Left cardiac atrium (tissue), 4 donors: ENCODE measurements around the gene ALKBH7. TPM values are rescaled to one million over a fixed set of nuclear protein-coding genes. Genes with fewer than 3 reads are reported as not detected.

Experiments
- ATAC-seq, 2 donors: fragments of 200-7000 bp; cut with Tn5 transposase; one replicate each; pipeline ENCODE4 v1.9.1; 2020; ENCODE audit warnings: mild to moderate bottlenecking in 2 of 2, moderate library complexity in 2 of 2
- DNase-seq: peaks from one replicate; pipeline ENCODE4 v3.0.0-alpha.2; 2020
- intact Hi-C, 2 donors: fragments of 100-400 bp; cut with DNase I; formaldehyde crosslinking; loops; one replicate each; pipeline versions ENCODE4 v1.14.1 to v1.15.1; 2022 to 2023
- microRNA-seq, 2 donors: library from miRNA; unstranded; fragments of <30 nt; microRNA quantifications; one replicate each; pipeline ENCODE4 v1.2.0, GENCODE V29; 2020
- total RNA-seq, 2 donors: library from RNA; stranded (reverse); fragmentation: NEBNext Ultra II Directional; extraction: Animal tissue kit (Norgen Biotek cat#: 25700); gene quantifications; one replicate each; pipeline ENCODE4 v1.2.1, GENCODE V29; 2021
- donor health status: DM: no; HTN: yes; CAD: no.
- donor health status: DM: no; HTN: yes; CAD: no; lungs with severe emphysema.
- donor health status: DM: yes; HTN: yes; CAD: no.
- donor health status: Dilated cardiomyopathy.

The ALKBH7 gene
- total RNA-seq, 2 donors from 2014 or later: 93.7 to 107 TPM

DNA sequence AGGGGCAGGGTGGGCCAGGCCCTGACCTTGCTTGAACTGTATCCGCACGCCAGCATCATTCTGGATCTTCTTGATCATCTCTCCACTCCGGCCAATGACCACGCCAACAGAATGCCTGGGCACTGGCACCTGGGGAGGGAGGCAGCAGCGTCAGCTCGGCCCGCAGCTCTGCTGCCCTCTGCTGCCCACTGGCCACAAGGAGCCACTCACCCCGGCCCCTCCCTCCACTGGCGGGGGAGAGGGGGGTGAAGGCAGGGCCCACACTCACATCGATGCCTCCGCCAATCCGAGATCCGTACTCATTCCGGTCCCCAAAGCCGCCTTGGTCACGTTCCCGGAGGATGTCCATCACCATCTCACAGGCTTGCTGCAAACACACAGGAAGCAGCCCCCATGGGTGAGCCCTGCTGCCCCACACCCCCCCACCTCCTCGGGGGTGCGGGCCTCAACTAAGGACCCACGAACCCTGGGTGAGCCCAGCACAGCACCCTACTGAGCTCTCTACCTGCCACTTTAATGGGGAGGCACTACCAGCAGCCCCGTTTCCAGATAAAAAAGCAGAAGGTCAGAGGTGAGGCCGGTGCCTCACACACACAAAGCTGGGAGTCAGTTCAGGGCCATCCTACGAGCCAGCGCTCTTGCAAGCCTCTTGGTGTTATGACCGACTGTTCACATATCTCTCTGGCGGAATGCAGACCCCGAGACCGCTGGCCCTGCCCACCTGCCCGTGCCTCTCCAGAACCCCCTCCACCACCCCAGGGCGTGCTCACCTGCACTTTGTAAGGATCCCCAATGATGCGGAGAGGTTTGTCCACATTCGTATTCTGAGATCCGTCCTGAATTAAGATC is 45.3 kb downstream of the ALKBH7 start:
- intact Hi-C loops: no loop called here
- peak; percentile 40 to 60 for ATAC-seq

DNA sequence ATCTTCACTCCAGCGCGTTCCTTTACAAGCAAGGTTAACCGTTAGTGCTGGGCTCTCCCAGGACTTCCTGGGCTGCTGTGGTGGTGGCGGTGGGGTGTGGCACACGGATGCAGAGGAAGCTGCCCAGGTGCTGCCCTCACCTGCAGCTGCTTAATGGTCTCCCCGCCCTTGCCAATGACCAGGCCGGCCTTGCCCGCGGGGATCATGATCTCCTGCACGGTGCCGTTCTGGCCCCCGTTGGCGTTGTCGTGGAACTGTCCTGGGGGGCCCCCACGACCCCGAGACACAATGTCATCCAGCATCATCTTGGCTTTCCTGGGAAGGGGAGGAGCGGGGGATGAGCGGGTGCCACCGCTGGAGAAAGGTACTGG is 46.0 kb downstream of the ALKBH7 start:
- intact Hi-C loops: no loop called here

More for the DNA sequence above, 45.3 kb downstream of the ALKBH7 start:
- DNase-seq: no peak

DNA sequence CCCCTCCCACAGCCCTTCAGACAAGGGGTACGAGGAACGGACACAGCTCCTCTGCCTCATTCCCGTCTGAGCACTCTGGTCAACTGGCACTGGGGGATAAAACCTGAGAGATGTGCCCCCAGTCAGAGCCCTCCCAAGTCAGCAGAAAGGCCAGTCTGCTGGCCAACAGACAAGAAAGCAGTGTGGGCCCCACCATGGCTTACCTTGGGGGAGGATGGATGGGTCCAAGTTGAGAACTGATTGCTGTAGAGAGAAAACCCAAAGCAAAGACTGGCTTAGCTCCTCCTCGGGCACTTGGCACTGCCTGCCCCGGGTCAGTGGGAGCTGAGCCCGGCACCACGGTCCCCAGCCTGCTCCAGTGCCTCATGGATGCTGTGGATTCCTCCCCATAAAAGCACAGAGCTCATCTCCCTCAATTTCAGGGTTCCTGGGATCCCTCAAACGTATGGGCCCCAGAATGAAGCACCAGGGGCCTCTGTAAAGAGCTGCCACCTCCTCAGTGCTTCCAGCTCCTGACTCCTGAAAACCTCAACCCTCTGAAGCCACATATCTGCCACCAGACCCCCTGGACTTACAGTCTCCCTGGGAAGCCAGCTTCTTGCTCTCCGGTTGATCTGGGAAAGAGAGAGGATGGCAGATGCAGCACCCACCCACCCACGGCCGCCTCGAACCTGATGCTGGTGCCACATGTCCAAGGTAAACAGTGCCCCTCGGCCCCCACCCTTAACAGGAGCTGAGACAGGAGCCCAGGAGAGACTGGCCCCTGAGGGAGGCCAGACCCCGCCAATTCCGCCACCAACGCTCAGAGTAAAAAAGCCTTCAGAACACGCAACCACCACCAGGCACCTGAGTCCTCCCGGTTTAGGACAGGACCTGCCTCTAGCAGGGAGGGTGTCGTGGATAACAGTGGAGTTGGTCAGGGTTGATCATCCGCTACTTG is 48.8 kb downstream of the ALKBH7 start:
- DNase-seq: no peak
- no peak for ATAC-seq
- intact Hi-C loops: no loop called here

More for the DNA sequence above, 46.0 kb downstream of the ALKBH7 start:
- no peak for DNase-seq
- no peak for ATAC-seq

DNA sequence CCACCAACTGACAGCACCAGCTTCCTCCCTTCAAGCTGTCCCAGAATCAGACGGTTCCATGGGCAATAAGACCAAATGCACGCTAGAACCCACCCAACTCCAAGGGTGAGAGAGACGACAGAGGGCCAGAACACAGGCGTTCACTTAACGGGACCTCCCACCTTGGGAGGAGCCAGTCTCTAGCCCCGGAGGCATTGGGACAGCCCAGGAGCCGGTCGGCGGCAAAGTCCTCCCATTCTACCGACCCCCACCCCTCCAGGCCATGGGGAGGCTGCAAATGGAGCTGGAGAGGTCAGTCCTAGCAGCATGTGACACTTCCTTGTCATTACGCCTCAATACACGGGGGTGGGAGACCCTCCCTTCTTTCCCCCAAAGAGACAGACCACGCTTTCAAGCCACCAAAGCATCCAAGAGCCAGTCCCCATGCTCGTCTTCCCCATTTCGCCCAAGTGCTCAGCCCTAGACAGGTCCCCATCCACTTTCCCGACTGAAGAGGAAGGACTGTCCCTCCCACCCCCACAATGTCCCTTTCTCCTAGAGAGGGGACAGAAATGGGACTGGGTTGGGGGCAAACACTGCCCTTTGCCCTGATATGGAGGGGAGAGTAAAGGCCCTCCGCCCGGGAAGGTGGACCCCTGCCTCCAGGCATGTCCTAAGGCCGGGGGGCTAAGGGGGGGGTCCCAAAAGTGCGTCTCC is 51.1 kb downstream of the ALKBH7 start:
- peak; percentile 58 for DNase-seq
- no peak for ATAC-seq
- intact Hi-C loops: no loop called here

DNA sequence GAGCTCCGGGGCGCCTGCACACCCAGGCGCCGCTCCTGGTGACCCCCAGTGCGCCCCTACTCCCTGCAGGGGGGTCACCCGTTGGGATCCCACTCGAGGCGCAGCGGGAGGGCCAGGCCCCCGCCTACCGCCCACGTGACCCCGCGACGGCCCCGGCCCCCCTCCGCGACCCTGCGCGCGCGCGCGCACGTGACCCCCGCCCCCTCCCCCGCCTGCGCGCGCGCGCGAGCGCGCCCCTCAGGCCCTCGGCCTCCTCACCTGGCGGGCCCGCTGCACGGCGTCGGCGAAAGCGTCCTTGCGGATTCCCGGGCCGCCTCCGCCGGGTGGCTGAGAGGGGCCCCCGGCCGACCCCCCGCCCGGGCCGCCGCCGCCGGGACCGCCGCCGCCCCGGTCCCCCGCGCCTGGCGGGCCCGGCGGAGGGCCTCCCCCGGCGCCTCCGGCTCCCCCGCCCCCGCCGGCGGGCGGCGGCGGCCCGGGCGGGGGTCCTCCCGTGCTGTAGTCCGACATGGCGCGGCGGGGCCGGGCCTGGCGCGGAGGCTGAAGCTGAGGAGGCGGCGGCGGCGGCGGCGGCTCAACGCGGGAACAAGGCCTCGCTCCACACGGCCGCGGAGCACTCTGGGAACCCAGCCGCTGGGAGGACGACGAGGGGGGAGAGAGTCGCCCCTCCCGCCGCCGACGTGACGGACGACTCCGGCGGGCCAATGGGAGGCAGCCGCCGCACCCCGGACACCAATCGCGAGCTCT is 51.8 kb downstream of the ALKBH7 start, which contains the start of gene KHSRP:
KHSRP (minus strand) TSS at position 617 of the 744 bp plus-strand sequence; CDS start at position 507, 110 bp downstream.
- ATAC-seq (no peak), DNase-seq (peak; percentile 100)
- intact Hi-C loops: no loop called here

Small RNA genes lying within 50 kb of the gene (microRNA-seq; reads per million reads assigned to microRNA genes)
- 1.2 to 4.6 reads per million in 2 donors for gene MIR3940
- gene MIR6790: 0 reads per million in 2 donors
- 0 to 0.60 reads per million in 2 donors for gene MIR6885

Other genes starting within 250 kb of the ALKBH7 start
- not detected for gene ACSBG2, start 237.1 kb upstream of the ALKBH7 start, total RNA-seq
- gene MLLT1, start 92.8 kb upstream of the ALKBH7 start, total RNA-seq: 10 to 100 TPM; 40.1 to 51.4 TPM
- not detected for gene ACER1, start 39.2 kb upstream of the ALKBH7 start, total RNA-seq
- gene CLPP, start 11.3 kb upstream of the ALKBH7 start, total RNA-seq: 10 to 100 TPM; 65.7 to 71.7 TPM
- gene PSPN, start 3.1 kb downstream of the ALKBH7 start, total RNA-seq: 1 to 10 TPM in 1 of 2 donors, under 1 TPM in 1; 0.92 to 1.1 TPM
- gene GTF2F1, start 20.4 kb downstream of the ALKBH7 start, total RNA-seq: 10 to 100 TPM; 29.6 to 33.0 TPM
- 100 to 1,000 TPM in 1 of 2 donors, 10 to 100 TPM in 1; 99.3 to 135 TPM for gene KHSRP, start 52.0 kb downstream of the ALKBH7 start, total RNA-seq
- under 1 TPM; 0.18 TPM for gene SLC25A41, start 61.0 kb downstream of the ALKBH7 start, total RNA-seq
- 10 to 100 TPM; 58.8 to 69.2 TPM for gene SLC25A23, start 87.0 kb downstream of the ALKBH7 start, total RNA-seq
- not detected for gene CRB3, start 91.5 kb downstream of the ALKBH7 start, total RNA-seq
- 1 to 10 TPM; 1.1 to 1.9 TPM for gene DENND1C, start 109.0 kb downstream of the ALKBH7 start, total RNA-seq
- gene TUBB4A, start 129.5 kb downstream of the ALKBH7 start, total RNA-seq: 1 to 10 TPM in 1 of 2 donors, under 1 TPM in 1; 0.94 to 4.2 TPM
- gene TNFSF9, start 158.2 kb downstream of the ALKBH7 start, total RNA-seq: under 1 TPM; 0.29 to 0.71 TPM
- not detected for gene CD70, start 218.4 kb downstream of the ALKBH7 start, total RNA-seq